GM19099 (cell line): Measurements from ENCODE around the gene TET2.

Experiments
- POLR2A ChIP-seq: IDR thresholded peaks from 3 replicates; pipeline ENCODE4 v1.6.1; 2011; ENCODE audit warnings: low read depth; ENCODE audit not compliant: insufficient read length; ENCODE audit errors: extremely low read depth

The TET2 gene

GRCh38 chr4:105192474-105192873 is 45.8 kb downstream of the TET2 start:
- TF ChIP-seq POLR2A = no peak

GRCh38 chr4:105192910-105193309 is 46.2 kb downstream of the TET2 start:
- TF ChIP-seq POLR2A = no peak

GRCh38 chr4:105193536-105193935 is 46.9 kb downstream of the TET2 start:
- TF ChIP-seq POLR2A = no peak

- no peak for TF ChIP-seq POLR2A
Measured at GRCh38 chr4:105194328-105195231, 47.9 kb downstream of the TET2 start.

GRCh38 chr4:105196523-105197145 is 50.0 kb downstream of the TET2 start:
- TF ChIP-seq POLR2A = no peak

GRCh38 chr4:105197777-105198176 is 51.1 kb downstream of the TET2 start:
- no peak for TF ChIP-seq POLR2A

- no peak for TF ChIP-seq POLR2A
Measured at GRCh38 chr4:105198541-105198940, 51.9 kb downstream of the TET2 start.

- TF ChIP-seq POLR2A = no peak
Measured at GRCh38 chr4:105206214-105206613, 59.5 kb downstream of the TET2 start.

- no peak for TF ChIP-seq POLR2A
Measured at GRCh38 chr4:105207386-105207785, 60.7 kb downstream of the TET2 start.

GRCh38 chr4:105208561-105208960 is 61.9 kb downstream of the TET2 start:
- no peak for TF ChIP-seq POLR2A

GRCh38 chr4:105210916-105211315 is 64.2 kb downstream of the TET2 start:
- TF ChIP-seq POLR2A = no peak

GRCh38 chr4:105215609-105216313 is 69.1 kb downstream of the TET2 start:
- TF ChIP-seq POLR2A = no peak

- TF ChIP-seq POLR2A = no peak
Measured at GRCh38 chr4:105225500-105225899, 78.8 kb downstream of the TET2 start.

GRCh38 chr4:105227054-105227453 is 80.4 kb downstream of the TET2 start:
- no peak for TF ChIP-seq POLR2A

- no peak for TF ChIP-seq POLR2A
Measured at GRCh38 chr4:105230287-105230686, 83.6 kb downstream of the TET2 start.
